Loucy (cell line): ENCODE results near the gene NME1.

Experiments used
- H2AFZ ChIP-seq: fragments of 200-600 bp; sonication (generic); 2 replicates; pipeline ENCODE4 v1.6.0; 2016; ENCODE audit warnings: antibody characterized with exemption, mild to moderate bottlenecking, low read length, moderate library complexity
- H3F3A ChIP-seq: fragments of 200-600 bp; 2 replicates; pipeline ENCODE4 v1.6.0; 2016; ENCODE audit warnings: antibody characterized with exemption, low read depth, mild to moderate bottlenecking
- H3K27me3 ChIP-seq: fragments of 200-600 bp; sonication (generic); 2 replicates; pipeline ENCODE4 v1.6.1; 2014; ENCODE audit warnings: low read length, mild to moderate bottlenecking; ENCODE audit not compliant: insufficient read depth, poor library complexity, severe bottlenecking
- H3K36me3 ChIP-seq: fragments of 200-600 bp; sonication (generic); 2 replicates; pipeline ENCODE4 v1.6.1; 2016; ENCODE audit warnings: low read length; ENCODE audit not compliant: insufficient read depth
- H3K4me1 ChIP-seq: fragments of 200-600 bp; sonication (generic); 2 replicates; pipeline ENCODE4 v1.5.1; 2014; ENCODE audit warnings: low read length, mild to moderate bottlenecking; ENCODE audit not compliant: insufficient read depth, poor library complexity, severe bottlenecking
- H3K4me2 ChIP-seq: fragments of 200-600 bp; sonication (generic); 2 replicates; pipeline ENCODE4 v1.6.0; 2014; ENCODE audit warnings: antibody characterized with exemption, low read length, low read depth, mild to moderate bottlenecking; ENCODE audit not compliant: poor library complexity, severe bottlenecking
- H3K4me3 ChIP-seq: fragments of 200-600 bp; sonication (generic); 2 replicates; pipeline ENCODE4 v1.5.1; 2014; ENCODE audit warnings: low read length, mild to moderate bottlenecking, mixed read lengths; ENCODE audit not compliant: poor library complexity, severe bottlenecking
- H3K79me2 ChIP-seq: fragments of 200-600 bp; sonication (generic); 2 replicates; pipeline ENCODE4 v1.6.1; 2014; ENCODE audit warnings: low read length; ENCODE audit not compliant: insufficient read depth
- H3K9ac ChIP-seq: fragments of 200-600 bp; sonication (generic); 2 replicates; pipeline ENCODE4 v1.6.0; 2014; ENCODE audit warnings: mild to moderate bottlenecking, low read depth, low read length, moderate library complexity; ENCODE audit not compliant: poor library complexity, severe bottlenecking
- H3K9me2 ChIP-seq: fragments of 200-600 bp; sonication (generic); replicated peaks from 2 replicates; pipeline ENCODE4 v1.6.1; 2016; ENCODE audit warnings: low read depth, low read length, mixed read lengths
- H3K9me3 ChIP-seq: fragments of 200-600 bp; sonication (generic); 2 replicates; pipeline ENCODE4 v1.6.1; 2014; ENCODE audit warnings: mild to moderate bottlenecking, antibody characterized with exemption, low read length, low read depth; ENCODE audit not compliant: insufficient read depth
- H4K20me1 ChIP-seq: fragments of 200-600 bp; sonication (generic); 2 replicates; pipeline ENCODE4 v1.6.0; 2014; ENCODE audit warnings: antibody characterized with exemption, low read length, mild to moderate bottlenecking; ENCODE audit not compliant: insufficient read depth, poor library complexity, severe bottlenecking
- CTCF ChIP-seq: fragments of 200-600 bp; sonication (generic); conservative IDR thresholded peaks from 2 replicates; pipeline ENCODE4 v1.5.1; 2014; ENCODE audit warnings: mild to moderate bottlenecking, antibody characterized with exemption, low read length
- EZH2phosphoT487 ChIP-seq: fragments of 200-600 bp; IDR thresholded peaks from 2 replicates; pipeline ENCODE4 v1.6.1; 2018; ENCODE audit warnings: antibody characterized with exemption, mild to moderate bottlenecking, moderate library complexity, borderline replicate concordance

The NME1 gene

GRCh38 chr17:51188271-51188833, 35.0 kb downstream of the NME1 start:
- Histone ChIP-seq H3K9me2 (no peaks in the 10 kb centered on the region), H3K4me3 (no peak overlapping the region), H3K9me3 (no peaks in the 10 kb centered on the region), H3K4me2 (no peak overlapping the region), H3K27me3 (no peaks in the 10 kb centered on the region), H2AFZ (no peak overlapping the region), H3K36me3 (peaks cover 71% of the 10 kb centered on the region; the same call in 1 of the 2 replicates), H4K20me1 (no peaks in the 10 kb centered on the region), H3K9ac (no peak overlapping the region), H3K79me2 (no peaks in the 10 kb centered on the region), H3K4me1 (no peaks in the 10 kb centered on the region), H3F3A (no peaks in the 10 kb centered on the region)
- TF ChIP-seq CTCF (no peak), EZH2phosphoT487 (no peak)

- peaks cover 72% of the 10 kb centered on the region; the same call in 1 of the 2 replicates for H3K36me3 ChIP-seq
- no peaks in the 10 kb centered on the region for H3K27me3 ChIP-seq
- TF ChIP-seq EZH2phosphoT487, result no peak
- TF ChIP-seq CTCF, result no peak
- no peaks in the 10 kb centered on the region for H3K9me2 ChIP-seq
- no peaks in the 10 kb centered on the region for H4K20me1 ChIP-seq
- H3K79me2 ChIP-seq, result no peaks in the 10 kb centered on the region
- H3F3A ChIP-seq, result no peaks in the 10 kb centered on the region
- no peaks in the 10 kb centered on the region for H3K9me3 ChIP-seq
- no peak overlapping the region for H3K9ac ChIP-seq
- H3K4me3 ChIP-seq, result no peak overlapping the region
- no peak overlapping the region for H3K4me2 ChIP-seq
- H3K4me1 ChIP-seq, result no peaks in the 10 kb centered on the region
- H2AFZ ChIP-seq, result no peak overlapping the region
Observed at GRCh38 chr17:51189162-51189561, 35.8 kb downstream of the NME1 start.

GRCh38 chr17:51189628-51190027, 36.3 kb downstream of the NME1 start:
- peaks cover 72% of the 10 kb centered on the region; the same call in 1 of the 2 replicates for H3K36me3 ChIP-seq
- H3K27me3 ChIP-seq, result no peaks in the 10 kb centered on the region
- H3K9me2 ChIP-seq, result no peaks in the 10 kb centered on the region
- H3K4me2 ChIP-seq, result no peak overlapping the region
- H3K4me3 ChIP-seq, result no peak overlapping the region
- no peak overlapping the region for H3K9ac ChIP-seq
- H3F3A ChIP-seq, result no peaks in the 10 kb centered on the region
- no peaks in the 10 kb centered on the region for H3K79me2 ChIP-seq
- H4K20me1 ChIP-seq, result no peaks in the 10 kb centered on the region
- H3K9me3 ChIP-seq, result no peaks in the 10 kb centered on the region
- H3K4me1 ChIP-seq, result no peaks in the 10 kb centered on the region
- no peak for TF ChIP-seq CTCF
- TF ChIP-seq EZH2phosphoT487, result no peak
- H2AFZ ChIP-seq, result no peak overlapping the region
